Middle frontal gyrus (tissue), 1 donor: ENCODE measurements around the gene TTC27.
"Not testable (repeated sequence)": the region's sequence is repeated elsewhere in the genome, so short reads cannot be mapped to it uniquely, and the experiment has no call there.

ENCODE experiments used
- DNase-seq: peaks from one replicate; pipeline ENCODE4 v3.0.0-alpha.2; 2015; ENCODE audit warnings: low spot score; ENCODE audit errors: extremely low spot score

TTC27 gene

GRCh38 chr2:32719430-32719829, 91.6 kb downstream of the TTC27 start:
- no peak for DNase-seq

GRCh38 chr2:32719933-32720716, 92.3 kb downstream of the TTC27 start:
- no peak for DNase-seq

- no peak for DNase-seq
Measured at GRCh38 chr2:32720771-32721170, 92.9 kb downstream of the TTC27 start.

GRCh38 chr2:32721376-32721775, 93.5 kb downstream of the TTC27 start:
- no peak for DNase-seq

GRCh38 chr2:32723467-32724079, 95.7 kb downstream of the TTC27 start:
- DNase-seq = no peak

GRCh38 chr2:32726678-32727077, 98.8 kb downstream of the TTC27 start:
- DNase-seq = not testable (repeated sequence)

GRCh38 chr2:32727157-32727556, 99.3 kb downstream of the TTC27 start:
- DNase-seq = no peak

GRCh38 chr2:32730958-32731357, 103.1 kb downstream of the TTC27 start:
- not testable (repeated sequence) for DNase-seq

GRCh38 chr2:32732120-32732519, 104.3 kb downstream of the TTC27 start:
- DNase-seq = no peak

- DNase-seq = no peak
Measured at GRCh38 chr2:32732912-32733472, 105.1 kb downstream of the TTC27 start.

GRCh38 chr2:32735348-32735747, 107.5 kb downstream of the TTC27 start:
- no peak for DNase-seq

GRCh38 chr2:32738939-32739338, 111.1 kb downstream of the TTC27 start:
- no peak for DNase-seq

- no peak for DNase-seq
Measured at GRCh38 chr2:32739664-32740063, 111.8 kb downstream of the TTC27 start.

GRCh38 chr2:32741575-32741974, 113.7 kb downstream of the TTC27 start:
- DNase-seq = no peak

- DNase-seq = no peak
Measured at GRCh38 chr2:32742376-32742775, 114.5 kb downstream of the TTC27 start.

GRCh38 chr2:32743480-32744236, 115.8 kb downstream of the TTC27 start:
- no peak for DNase-seq

GRCh38 chr2:32745191-32745590, 117.3 kb downstream of the TTC27 start:
- DNase-seq = no peak

- DNase-seq = no peak
Measured at GRCh38 chr2:32745675-32746074, 117.8 kb downstream of the TTC27 start.

- no peak for DNase-seq
Measured at GRCh38 chr2:32746669-32747068, 118.8 kb downstream of the TTC27 start.

- no peak for DNase-seq
Measured at GRCh38 chr2:32748158-32748557, 120.3 kb downstream of the TTC27 start.

GRCh38 chr2:32750880-32751279, 123.0 kb downstream of the TTC27 start:
- no peak for DNase-seq

- DNase-seq = no peak
Measured at GRCh38 chr2:32752205-32752604, 124.4 kb downstream of the TTC27 start.
